Measurements from ENCODE around the gene WNT9B. TPM values are rescaled to one million over a fixed set of nuclear protein-coding genes. Genes with fewer than 3 reads are reported as not detected.
"Not testable (repeated sequence)": the region's sequence is repeated elsewhere in the genome, so short reads cannot be mapped to it uniquely, and the experiment has no call there.

The WNT9B gene
- total and polyA plus RNA-seq, 2 donors (not counting 1 experiment from before 2014, with no cell fraction given), result not detected

DNA sequence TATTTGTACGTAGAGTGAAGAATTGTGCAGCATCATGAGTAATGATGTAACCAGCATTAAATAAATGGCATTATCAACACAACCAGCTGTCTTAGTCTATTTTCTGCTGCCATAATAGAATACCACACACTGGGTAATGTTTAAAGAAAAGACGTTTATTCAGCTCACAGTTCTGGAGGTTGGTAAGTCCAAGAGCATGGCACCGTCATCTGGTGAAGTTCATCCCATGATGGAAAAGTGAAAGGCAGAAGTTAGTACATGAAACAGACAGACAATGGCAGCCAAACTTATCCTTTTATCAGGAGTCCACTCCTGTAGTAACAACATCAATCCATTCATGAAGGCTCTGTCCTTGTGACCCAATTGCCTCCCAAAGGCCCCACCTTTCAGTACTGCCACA lies 65.2 kb downstream of the WNT9B start:
- Histone ChIP-seq H3K4me2 (ENCODE audit: extremely low read depth, insufficient read depth, low read length) (no peak overlapping the region), H3K27ac (ENCODE audit: insufficient read depth, low read length) (no peak overlapping the region), H3K4me3 (replicated peaks in 1 of 4; ENCODE audit: control extremely low read depth in 1 of 4, insufficient read depth in 1 of 4, low read depth in 3 of 4, low read length in 4 of 4) (no peak overlapping the region), H3K4me1 (ENCODE audit: control insufficient read depth, extremely low read depth, insufficient read depth, low read length) (no peaks in the 10 kb centered on the region), H4K20me1 (ENCODE audit: control insufficient read depth, extremely low read depth, insufficient read depth, low read length) (no peaks in the 10 kb centered on the region), H3K36me3 (ENCODE audit: control insufficient read depth, insufficient read depth, low read length) (no peaks in the 10 kb centered on the region), H3K9me3 (ENCODE audit: control insufficient read depth, insufficient read depth, low read depth, low read length) (no peaks in the 10 kb centered on the region), H3K79me2 (ENCODE audit: control insufficient read depth, insufficient read depth, low read length) (no peaks in the 10 kb centered on the region), H3K9ac (ENCODE audit: insufficient read depth, low read length) (no peak overlapping the region), H2AFZ (ENCODE audit: low read length) (no peak overlapping the region), H3K27me3 (ENCODE audit: control insufficient read depth, insufficient read depth, low read length) (peaks cover 3% of the 10 kb centered on the region)
- no peak for DNase-seq (ENCODE audit: low read depth in 2 of 2)
- TF ChIP-seq EZH2 (IDR thresholded peaks at IDR 0.05; ENCODE audit: low read length, missing control alignments), result no peak
- no peak for TF ChIP-seq CTCF (conservative IDR thresholded peaks at IDR 0.05 in 1 of 2, IDR thresholded peaks at IDR 0.05 in 1 of 2; ENCODE audit: low read depth in 1 of 2, low read length in 2 of 2)

DNA sequence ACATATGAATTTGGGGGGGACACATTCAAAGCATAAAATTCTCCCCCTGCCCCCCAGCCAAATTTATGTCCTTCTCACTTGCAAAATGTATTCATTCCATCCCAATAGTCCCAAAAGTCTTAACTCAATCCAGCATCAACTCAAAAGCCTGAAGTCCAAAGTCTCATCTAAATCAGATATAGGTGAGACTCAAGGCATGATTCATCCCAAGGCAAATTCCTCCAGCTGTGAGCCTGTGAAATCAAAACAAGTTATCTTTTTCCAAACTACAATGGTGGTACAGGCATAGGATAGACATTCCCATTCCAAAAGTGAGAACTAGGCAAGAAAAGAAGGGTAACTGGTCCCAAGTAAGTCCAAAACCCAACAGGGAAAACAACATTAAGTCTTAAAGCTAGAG lies 65.7 kb downstream of the WNT9B start:
- Histone ChIP-seq H4K20me1 (ENCODE audit: control insufficient read depth, extremely low read depth, insufficient read depth, low read length) (no peaks in the 10 kb centered on the region), H3K9ac (ENCODE audit: insufficient read depth, low read length) (no peak overlapping the region), H3K27ac (ENCODE audit: insufficient read depth, low read length) (no peak overlapping the region), H3K4me1 (ENCODE audit: control insufficient read depth, extremely low read depth, insufficient read depth, low read length) (no peaks in the 10 kb centered on the region), H3K4me2 (ENCODE audit: extremely low read depth, insufficient read depth, low read length) (no peak overlapping the region), H2AFZ (ENCODE audit: low read length) (no peak overlapping the region), H3K27me3 (ENCODE audit: control insufficient read depth, insufficient read depth, low read length) (peaks cover 3% of the 10 kb centered on the region), H3K79me2 (ENCODE audit: control insufficient read depth, insufficient read depth, low read length) (no peaks in the 10 kb centered on the region), H3K9me3 (ENCODE audit: control insufficient read depth, insufficient read depth, low read depth, low read length) (no peaks in the 10 kb centered on the region), H3K4me3 (replicated peaks in 1 of 4; ENCODE audit: control extremely low read depth in 1 of 4, insufficient read depth in 1 of 4, low read depth in 3 of 4, low read length in 4 of 4) (no peak overlapping the region), H3K36me3 (ENCODE audit: control insufficient read depth, insufficient read depth, low read length) (no peaks in the 10 kb centered on the region)
- no peak for TF ChIP-seq EZH2 (IDR thresholded peaks at IDR 0.05; ENCODE audit: low read length, missing control alignments)
- no peak for TF ChIP-seq CTCF (conservative IDR thresholded peaks at IDR 0.05 in 1 of 2, IDR thresholded peaks at IDR 0.05 in 1 of 2; ENCODE audit: low read depth in 1 of 2, low read length in 2 of 2)
- no peak for DNase-seq (ENCODE audit: low read depth in 2 of 2)

DNA sequence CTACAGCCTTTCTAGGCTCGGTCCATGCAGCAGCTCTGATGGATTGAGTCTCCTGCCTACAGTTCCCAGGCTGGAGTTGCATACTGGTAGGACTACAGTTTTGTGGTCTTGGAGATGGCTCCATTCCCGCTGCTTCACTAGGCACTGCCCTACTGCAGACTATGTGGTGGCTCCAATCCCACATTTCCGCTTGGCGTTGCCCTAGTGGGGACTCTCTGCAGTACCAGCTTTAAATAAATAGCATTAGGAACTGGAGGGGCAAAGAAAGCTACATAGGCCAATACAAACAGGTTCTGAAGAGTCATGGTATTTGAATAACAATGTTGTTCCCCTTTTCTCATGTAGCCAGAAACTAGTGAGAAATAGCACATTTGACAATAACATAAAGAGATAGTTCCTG lies 66.1 kb downstream of the WNT9B start:
- TF ChIP-seq EZH2 (IDR thresholded peaks at IDR 0.05; ENCODE audit: low read length, missing control alignments) (no peak), CTCF (conservative IDR thresholded peaks at IDR 0.05 in 1 of 2, IDR thresholded peaks at IDR 0.05 in 1 of 2; ENCODE audit: low read depth in 1 of 2, low read length in 2 of 2) (no peak)
- H4K20me1 ChIP-seq (ENCODE audit: control insufficient read depth, extremely low read depth, insufficient read depth, low read length), result no peaks in the 10 kb centered on the region
- no peaks in the 10 kb centered on the region for H3K36me3 ChIP-seq (ENCODE audit: control insufficient read depth, insufficient read depth, low read length)
- no peak for DNase-seq (ENCODE audit: low read depth in 2 of 2)
- H3K4me1 ChIP-seq (ENCODE audit: control insufficient read depth, extremely low read depth, insufficient read depth, low read length), result no peaks in the 10 kb centered on the region
- H3K9me3 ChIP-seq (ENCODE audit: control insufficient read depth, insufficient read depth, low read depth, low read length), result no peaks in the 10 kb centered on the region
- no peak overlapping the region for H3K9ac ChIP-seq (ENCODE audit: insufficient read depth, low read length)
- H3K27ac ChIP-seq (ENCODE audit: insufficient read depth, low read length), result no peak overlapping the region
- no peaks in the 10 kb centered on the region for H3K79me2 ChIP-seq (ENCODE audit: control insufficient read depth, insufficient read depth, low read length)
- no peak overlapping the region for H3K4me3 ChIP-seq (replicated peaks in 1 of 4; ENCODE audit: control extremely low read depth in 1 of 4, insufficient read depth in 1 of 4, low read depth in 3 of 4, low read length in 4 of 4)
- no peak overlapping the region for H3K4me2 ChIP-seq (ENCODE audit: extremely low read depth, insufficient read depth, low read length)
- H2AFZ ChIP-seq (ENCODE audit: low read length), result no peak overlapping the region
- peaks cover 3% of the 10 kb centered on the region for H3K27me3 ChIP-seq (ENCODE audit: control insufficient read depth, insufficient read depth, low read length)

- not testable (repeated sequence) for H3K4me2 ChIP-seq (ENCODE audit: extremely low read depth, insufficient read depth, low read length)
These were observed 70.6 kb downstream of the WNT9B start for GRCh38 chr17:46921962-46922361.

More at GRCh38 chr17:46921962-46922361, 70.6 kb downstream of the WNT9B start:
- peak overlapping the region in 1 of 4 experiments; percentile 99 for H3K4me3 ChIP-seq (replicated peaks in 1 of 4; ENCODE audit: control extremely low read depth in 1 of 4, insufficient read depth in 1 of 4, low read depth in 3 of 4, low read length in 4 of 4)
- H3K79me2 ChIP-seq (ENCODE audit: control insufficient read depth, insufficient read depth, low read length), result peaks cover 40% of the 10 kb centered on the region
- H3K9me3 ChIP-seq (ENCODE audit: control insufficient read depth, insufficient read depth, low read depth, low read length); H3K9ac ChIP-seq (ENCODE audit: insufficient read depth, low read length); H3K27ac ChIP-seq (ENCODE audit: insufficient read depth, low read length); H3K4me1 ChIP-seq (ENCODE audit: control insufficient read depth, extremely low read depth, insufficient read depth, low read length); H2AFZ ChIP-seq (ENCODE audit: low read length); H3K36me3 ChIP-seq (ENCODE audit: control insufficient read depth, insufficient read depth, low read length); H3K27me3 ChIP-seq (ENCODE audit: control insufficient read depth, insufficient read depth, low read length); DNase-seq (ENCODE audit: low read depth in 2 of 2); H4K20me1 ChIP-seq (ENCODE audit: control insufficient read depth, extremely low read depth, insufficient read depth, low read length): not testable (repeated sequence)
